GM23248 (cell line): ENCODE measurements around the gene EIF5A. TPM values are rescaled to one million over a fixed set of nuclear protein-coding genes. Genes with fewer than 3 reads are reported as not detected.

Source experiments
- DNase-seq: peaks from one replicate; pipeline ENCODE4 v3.0.0-alpha.2; 2015
- H2AFZ ChIP-seq: fragments of 200-600 bp; sonication (generic); 2 replicates; pipeline ENCODE4 v1.6.1; 2016; ENCODE audit warnings: antibody characterized with exemption
- H3F3A ChIP-seq: fragments of 200-600 bp; sonication (generic); 2 replicates; pipeline ENCODE4 v1.6.1; 2016; ENCODE audit warnings: mild to moderate bottlenecking, antibody characterized with exemption, mixed run types; ENCODE audit not compliant: insufficient read depth
- H3K27ac ChIP-seq: fragments of 200-600 bp; sonication (generic); 2 replicates; pipeline ENCODE4 v1.5.1; 2016; ENCODE audit warnings: mild to moderate bottlenecking
- H3K27me3 ChIP-seq: fragments of 200-600 bp; sonication (generic); replicated peaks from 2 replicates; pipeline ENCODE4 v1.6.1; 2016; ENCODE audit warnings: mild to moderate bottlenecking; ENCODE audit not compliant: insufficient read depth
- H3K36me3 ChIP-seq: fragments of 200-600 bp; sonication (generic); 2 replicates; pipeline ENCODE4 v1.6.1; 2016; ENCODE audit warnings: low read depth, mild to moderate bottlenecking
- H3K4me1 ChIP-seq: fragments of 200-600 bp; sonication (generic); 2 replicates; pipeline ENCODE4 v1.6.1; 2016; ENCODE audit warnings: mild to moderate bottlenecking; ENCODE audit not compliant: insufficient read depth
- H3K4me2 ChIP-seq: fragments of 200-600 bp; sonication (generic); one replicate; pipeline ENCODE4 v1.6.1; 2016; ENCODE audit warnings: mild to moderate bottlenecking; ENCODE audit not compliant: unreplicated experiment
- H3K4me3 ChIP-seq: fragments of 200-600 bp; sonication (generic); 2 replicates; pipeline ENCODE4 v1.5.1; 2016; ENCODE audit warnings: mild to moderate bottlenecking
- H3K79me2 ChIP-seq: fragments of 200-600 bp; sonication (generic); 2 replicates; pipeline ENCODE4 v1.6.1; 2016; ENCODE audit warnings: mild to moderate bottlenecking; ENCODE audit not compliant: insufficient read depth
- H3K9ac ChIP-seq: fragments of 200-600 bp; sonication (generic); 2 replicates; pipeline ENCODE4 v1.6.1; 2016; ENCODE audit warnings: mild to moderate bottlenecking
- H3K9me2 ChIP-seq: fragments of 200-600 bp; sonication (generic); 2 replicates; pipeline ENCODE4 v1.6.1; 2016; ENCODE audit warnings: mixed run types, mild to moderate bottlenecking, moderate library complexity; ENCODE audit not compliant: insufficient read depth
- H3K9me3 ChIP-seq: fragments of 200-600 bp; sonication (generic); one replicate; pipeline ENCODE4 v1.6.1; 2017; ENCODE audit warnings: low read depth
- H4K20me1 ChIP-seq: fragments of 200-600 bp; sonication (generic); 2 replicates; pipeline ENCODE4 v1.6.0; 2016; ENCODE audit not compliant: insufficient read depth
- EZH2 ChIP-seq: fragments of 200-600 bp; sonication (generic); IDR thresholded peaks from 2 replicates; pipeline ENCODE4 v1.6.1; 2018; ENCODE audit warnings: antibody characterized with exemption, mild to moderate bottlenecking; ENCODE audit not compliant: insufficient read depth, poor library complexity, severe bottlenecking
- EZH2phosphoT487 ChIP-seq: fragments of 200-600 bp; sonication (generic); IDR thresholded peaks from 2 replicates; pipeline ENCODE4 v1.6.1; 2018; ENCODE audit warnings: antibody characterized with exemption, moderate library complexity, mild to moderate bottlenecking, low read depth; ENCODE audit not compliant: insufficient read depth
- WGBS, 2 experiments: methylation state at CpG; one replicate each; pipeline ENCODE4 v1.1.6; 2015 to 2017; ENCODE audit warnings: low lambda C conversion rate in 2 of 2, low coverage in 1 of 2; ENCODE audit errors: missing lambda C conversion rate in 2 of 2; 5-methylcytosine and 5-hydroxymethylcytosine counted together
- in situ Hi-C: fragments of 300-500 bp; cut with MboI; formaldehyde crosslinking; loops from 2 replicates; pipeline ENCODE4 v1.15.0; 2020
- polyA plus RNA-seq: library from polyadenylated mRNA; unstranded; fragments of >200 nt; fragmentation: Nextera tagmentation; extraction: Ambion mirVana; gene quantifications from 2 replicates; pipeline ENCODE4 v1.2.1, GENCODE V29; 2016
- total RNA-seq: library from RNA; depleted of rRNA; stranded (reverse); fragments of >200 nt; shearing (Covaris generic); gene quantifications from 2 replicates; pipeline ENCODE4 v1.2.3, GENCODE V29; 2014

The EIF5A gene
- total and polyA plus RNA-seq, 2 experiments from 2014 or later = 869 to 998 TPM

- Histone ChIP-seq H3K9me3 (no peaks in the 10 kb centered on the region), H3K36me3 (no peaks in the 10 kb centered on the region), H3K79me2 (no peaks in the 10 kb centered on the region), H3K4me3 (no peak overlapping the region), H3K9ac (no peak overlapping the region), H3F3A (no peaks in the 10 kb centered on the region), H3K9me2 (no peaks in the 10 kb centered on the region), H3K27ac (no peak overlapping the region), H3K4me2 (no peak overlapping the region), H4K20me1 (no peaks in the 10 kb centered on the region), H2AFZ (no peak overlapping the region), H3K27me3 (peaks cover 8% of the 10 kb centered on the region; the same call in 1 of the 2 replicates), H3K4me1 (no peaks in the 10 kb centered on the region)
- peak; percentile 62 for DNase-seq
- TF ChIP-seq EZH2 (no peak), EZH2phosphoT487 (no peak)
- in situ Hi-C loops = no loop called here
- 28 to 35% methylated on average over 2 of the region's 2 CpGs for WGBS, 2 experiments
Measured at GRCh38 chr17:7340179-7340578, 32.8 kb downstream of the EIF5A start.

- in situ Hi-C loops = no loop called here
- 85 to 87% methylated on average over 13 of the region's 13 CpGs for WGBS, 2 experiments
- Histone ChIP-seq H3K4me1 (no peaks in the 10 kb centered on the region), H3K9me2 (no peaks in the 10 kb centered on the region), H2AFZ (no peak overlapping the region), H3K27me3 (peaks cover 8% of the 10 kb centered on the region; the same call in 1 of the 2 replicates), H3K79me2 (no peaks in the 10 kb centered on the region), H3K27ac (no peak overlapping the region), H3K4me3 (no peak overlapping the region), H3K9me3 (no peaks in the 10 kb centered on the region), H3K36me3 (no peaks in the 10 kb centered on the region), H3K9ac (no peak overlapping the region), H3F3A (0 out of 2 replicates have a peak, but pooled peaks cover 6% of the 10 kb centered on the region), H3K4me2 (no peak overlapping the region), H4K20me1 (no peaks in the 10 kb centered on the region)
- DNase-seq = no peak
- TF ChIP-seq EZH2 = no peak
- no peak for TF ChIP-seq EZH2phosphoT487
Measured at GRCh38 chr17:7341842-7342241, 34.4 kb downstream of the EIF5A start.

- Histone ChIP-seq H2AFZ (no peak overlapping the region), H3K27ac (no peak overlapping the region), H3K4me1 (no peaks in the 10 kb centered on the region), H3K27me3 (peaks cover 8% of the 10 kb centered on the region; the same call in 1 of the 2 replicates), H3F3A (0 out of 2 replicates have a peak, but pooled peaks cover 6% of the 10 kb centered on the region), H3K9me2 (no peaks in the 10 kb centered on the region), H3K36me3 (no peaks in the 10 kb centered on the region), H3K79me2 (no peaks in the 10 kb centered on the region), H3K4me2 (no peak overlapping the region), H3K9ac (no peak overlapping the region), H4K20me1 (no peaks in the 10 kb centered on the region), H3K9me3 (no peaks in the 10 kb centered on the region), H3K4me3 (no peak overlapping the region)
- no peak for TF ChIP-seq EZH2
- no peak for DNase-seq
- in situ Hi-C loops = no loop called here
- 53 to 63% methylated on average over 15 of the region's 15 CpGs for WGBS, 2 experiments
Measured at GRCh38 chr17:7343250-7343649, 35.8 kb downstream of the EIF5A start.

GRCh38 chr17:7346761-7347614 is 39.6 kb downstream of the EIF5A start:
- H3K36me3 ChIP-seq = no peaks in the 10 kb centered on the region
- H3K4me1 ChIP-seq = peaks cover 17% of the 10 kb centered on the region
- in situ Hi-C loops = no loop called here
- H3F3A ChIP-seq = peaks cover 6% of the 10 kb centered on the region; the same call in 1 of the 2 replicates
- H3K4me3 ChIP-seq = no peak overlapping the region
- H3K79me2 ChIP-seq = peaks cover 8% of the 10 kb centered on the region
- no peak overlapping the region for H3K9ac ChIP-seq
- no peak overlapping the region for H3K4me2 ChIP-seq
- no peaks in the 10 kb centered on the region for H3K9me2 ChIP-seq
- peaks cover 4% of the 10 kb centered on the region; the same call in 1 of the 2 replicates for H3K27me3 ChIP-seq
- H2AFZ ChIP-seq = no peak overlapping the region
- WGBS, 2 experiments = 58 to 59% methylated on average over 16 to 18 of the region's 18 CpGs
- no peak overlapping the region for H3K27ac ChIP-seq
- H3K9me3 ChIP-seq = no peaks in the 10 kb centered on the region
- no peaks in the 10 kb centered on the region for H4K20me1 ChIP-seq
- TF ChIP-seq EZH2 (no peak), EZH2phosphoT487 (no peak)
- peak; percentile 31 for DNase-seq
